GM10266 (cell line): Measurements from ENCODE around the gene GALT.

Experiments
- DNase-seq: peaks from one replicate; pipeline ENCODE4 v3.0.0; 2012; ENCODE audit errors: extremely low spot score
- TF ChIP-seq, protein P1 (sequence below): IDR thresholded peaks from 2 replicates; pipeline ENCODE4 v1.5.1; 2012; ENCODE audit warnings: mild to moderate bottlenecking, low read depth; ENCODE audit not compliant: control insufficient read depth, insufficient read depth; ENCODE audit errors: missing control alignments

GALT gene

DNA sequence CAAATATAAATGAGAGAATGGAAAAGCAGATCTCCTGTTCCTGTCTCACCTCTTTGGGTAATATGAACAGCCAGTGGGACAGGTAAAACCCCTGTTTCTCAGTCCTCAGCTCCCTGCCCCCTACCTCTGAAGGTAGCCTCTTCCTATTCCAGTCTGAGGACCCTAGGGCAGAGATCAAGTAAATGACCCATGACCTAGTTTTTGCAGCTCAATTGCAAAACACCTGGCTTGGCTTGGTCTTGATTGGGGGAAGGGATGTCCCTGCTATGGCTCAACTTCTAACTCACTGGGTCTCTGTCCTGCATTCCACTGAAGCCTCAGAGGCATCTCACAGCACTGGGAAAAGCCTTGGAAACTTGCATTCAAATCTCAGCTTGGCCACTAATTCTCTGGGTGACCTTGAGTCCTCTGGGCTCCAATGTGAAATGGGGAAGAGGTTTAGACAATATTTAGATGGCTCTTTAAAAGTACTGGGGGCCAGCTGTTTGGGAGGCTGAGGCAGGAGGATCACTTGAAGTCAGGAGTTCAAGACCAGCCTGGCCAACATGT lies 1.6 kb upstream of the GALT start:
- no peak for DNase-seq
- TF ChIP-seq, protein P1, sequence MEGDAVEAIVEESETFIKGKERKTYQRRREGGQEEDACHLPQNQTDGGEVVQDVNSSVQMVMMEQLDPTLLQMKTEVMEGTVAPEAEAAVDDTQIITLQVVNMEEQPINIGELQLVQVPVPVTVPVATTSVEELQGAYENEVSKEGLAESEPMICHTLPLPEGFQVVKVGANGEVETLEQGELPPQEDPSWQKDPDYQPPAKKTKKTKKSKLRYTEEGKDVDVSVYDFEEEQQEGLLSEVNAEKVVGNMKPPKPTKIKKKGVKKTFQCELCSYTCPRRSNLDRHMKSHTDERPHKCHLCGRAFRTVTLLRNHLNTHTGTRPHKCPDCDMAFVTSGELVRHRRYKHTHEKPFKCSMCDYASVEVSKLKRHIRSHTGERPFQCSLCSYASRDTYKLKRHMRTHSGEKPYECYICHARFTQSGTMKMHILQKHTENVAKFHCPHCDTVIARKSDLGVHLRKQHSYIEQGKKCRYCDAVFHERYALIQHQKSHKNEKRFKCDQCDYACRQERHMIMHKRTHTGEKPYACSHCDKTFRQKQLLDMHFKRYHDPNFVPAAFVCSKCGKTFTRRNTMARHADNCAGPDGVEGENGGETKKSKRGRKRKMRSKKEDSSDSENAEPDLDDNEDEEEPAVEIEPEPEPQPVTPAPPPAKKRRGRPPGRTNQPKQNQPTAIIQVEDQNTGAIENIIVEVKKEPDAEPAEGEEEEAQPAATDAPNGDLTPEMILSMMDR: no peak

DNA sequence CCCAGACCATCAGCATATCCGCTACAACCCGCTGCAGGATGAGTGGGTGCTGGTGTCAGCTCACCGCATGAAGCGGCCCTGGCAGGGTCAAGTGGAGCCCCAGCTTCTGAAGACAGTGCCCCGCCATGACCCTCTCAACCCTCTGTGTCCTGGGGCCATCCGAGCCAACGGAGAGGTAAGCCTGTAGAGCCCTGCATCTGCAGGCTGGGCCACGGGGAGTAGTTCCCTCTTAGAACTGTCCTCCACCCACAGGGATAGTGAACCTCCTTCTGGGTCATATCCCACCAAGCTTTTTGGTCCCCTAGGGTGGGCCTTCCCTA lies 569 bp downstream of the GALT start:
- DNase-seq: no peak
- TF ChIP-seq, protein P1: no peak

DNA sequence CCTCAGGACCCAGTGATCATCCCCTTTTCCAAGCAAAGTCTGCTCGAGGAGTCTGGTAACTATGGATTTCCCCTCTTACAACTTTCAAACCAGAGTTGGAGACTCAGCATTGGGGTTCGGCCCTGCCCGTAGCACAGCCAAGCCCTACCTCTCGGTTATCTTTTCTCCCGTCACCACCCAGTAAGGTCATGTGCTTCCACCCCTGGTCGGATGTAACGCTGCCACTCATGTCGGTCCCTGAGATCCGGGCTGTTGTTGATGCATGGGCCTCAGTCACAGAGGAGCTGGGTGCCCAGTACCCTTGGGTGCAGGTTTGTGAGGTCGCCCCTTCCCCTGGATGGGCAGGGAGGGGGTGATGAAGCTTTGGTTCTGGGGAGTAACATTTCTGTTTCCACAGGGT lies 1.2 kb downstream of the GALT start:
- no peak for DNase-seq
- TF ChIP-seq, protein P1: no peak

DNA sequence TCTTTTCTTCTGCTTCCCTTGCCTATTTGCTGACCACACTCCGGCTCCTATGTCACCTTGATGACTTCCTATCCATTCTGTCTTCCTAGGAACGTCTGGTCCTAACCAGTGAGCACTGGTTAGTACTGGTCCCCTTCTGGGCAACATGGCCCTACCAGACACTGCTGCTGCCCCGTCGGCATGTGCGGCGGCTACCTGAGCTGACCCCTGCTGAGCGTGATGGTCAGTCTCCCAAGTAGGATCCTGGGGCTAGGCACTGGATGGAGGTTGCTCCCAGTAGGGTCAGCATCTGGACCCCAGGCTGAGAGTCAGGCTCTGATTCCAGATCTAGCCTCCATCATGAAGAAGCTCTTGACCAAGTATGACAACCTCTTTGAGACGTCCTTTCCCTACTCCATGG lies 2.2 kb downstream of the GALT start:
- no peak for DNase-seq
- TF ChIP-seq, protein P1: no peak

DNA sequence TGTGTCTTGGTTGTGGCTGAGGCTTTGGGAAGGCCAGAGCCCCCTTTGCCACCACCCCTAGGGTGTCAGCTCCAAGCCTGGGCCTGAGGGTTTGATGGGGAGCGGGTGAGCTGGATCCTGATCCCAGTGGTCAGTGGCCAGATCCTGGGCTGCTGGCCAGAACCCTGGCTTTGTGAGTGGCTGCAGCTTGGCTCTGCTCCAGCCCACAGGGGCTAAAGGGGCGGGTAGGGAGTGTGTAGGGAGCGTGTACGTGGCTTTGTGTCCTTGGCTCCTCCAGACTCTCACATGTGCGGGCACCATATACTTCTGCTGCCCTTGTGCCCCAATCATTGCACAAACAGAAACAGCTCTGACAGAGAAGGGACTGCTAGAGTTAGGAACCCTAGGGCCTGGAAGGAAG lies 4.3 kb downstream of the GALT start:
- TF ChIP-seq, protein P1: no peak
- DNase-seq: no peak

DNA sequence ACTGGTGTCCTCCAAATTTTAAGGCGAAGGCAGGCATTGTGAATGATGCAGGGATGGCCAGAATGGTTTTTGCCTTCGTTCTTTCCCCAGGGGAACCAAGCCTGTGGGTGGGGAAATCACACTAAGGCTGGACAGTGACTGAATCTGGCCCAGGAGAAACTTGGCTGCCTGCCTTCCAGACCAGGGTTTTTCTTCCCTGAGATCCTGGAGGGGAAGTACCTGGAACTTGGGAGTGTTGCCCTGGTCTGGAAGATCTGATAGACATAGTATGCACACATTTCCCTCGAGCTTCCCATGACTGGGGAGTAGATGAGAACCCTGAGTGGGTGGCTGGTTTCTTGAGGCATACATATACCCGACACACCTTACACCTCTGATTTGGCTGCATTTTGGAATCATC lies 4.8 kb downstream of the GALT start:
- DNase-seq: no peak
- TF ChIP-seq, protein P1: no peak

DNA sequence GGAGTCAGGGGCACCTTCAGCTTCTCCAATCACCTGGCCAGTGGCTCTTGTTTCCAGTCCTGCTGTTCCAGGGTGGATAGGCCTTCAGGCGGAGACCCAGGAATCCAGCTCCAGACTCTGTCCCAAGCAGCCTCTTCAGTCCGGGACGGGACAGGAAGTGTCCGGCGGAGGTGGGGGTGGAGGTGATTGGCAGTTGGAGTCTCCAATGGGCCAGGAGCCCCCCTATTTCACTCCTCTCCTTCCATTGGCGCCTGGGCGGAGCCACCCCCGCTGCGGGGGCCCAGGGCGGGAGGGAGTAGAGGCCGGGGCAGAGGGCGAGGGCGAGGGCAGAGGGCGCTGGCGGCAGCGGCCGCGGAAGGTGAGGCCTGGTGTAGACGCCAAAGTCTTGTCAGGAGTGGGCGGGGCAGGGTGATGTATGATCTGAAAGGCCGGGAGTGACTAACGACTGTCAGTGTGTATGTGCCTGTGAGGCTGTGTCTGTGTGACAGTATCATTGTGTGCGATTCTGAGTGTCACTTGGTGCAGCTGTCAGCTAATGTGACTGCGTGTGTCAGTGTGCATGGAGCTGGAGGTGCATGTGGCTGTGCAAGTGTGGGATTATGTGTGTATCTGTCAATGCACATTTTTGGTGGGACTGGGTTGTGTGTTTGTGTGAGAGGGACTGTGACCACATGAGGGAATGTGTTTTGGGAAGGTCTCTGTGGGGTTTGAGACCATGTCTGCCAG lies 5.6 kb downstream of the GALT start, which contains the start of gene IL11RA:
TSS of gene IL11RA (plus strand) at position 310 of the 726 bp plus-strand sequence. CDS start 3,033 bp downstream, outside the sequence.
- DNase-seq: no peak
- TF ChIP-seq, protein P1: no peak
